Stomach (tissue), 4 donors: ENCODE data around the gene ZNF766.

Experiments used
- CTCF ChIP-seq, 7 experiments: fragments of 450-650 bp in 4 of 7; fragments of 200-600 bp in 3 of 7; sonication (generic) in 3 of 7; IDR thresholded peaks; one replicate each; pipeline ENCODE4 v1.5.1; 2016 to 2019; ENCODE audit warnings: antibody characterized with exemption in 7 of 7, control low read depth in 2 of 7, mild to moderate bottlenecking in 1 of 7
- EP300 ChIP-seq: sonication (generic); formaldehyde crosslinking; IDR thresholded peaks from one replicate; pipeline ENCODE4 v1.6.1; 2017; ENCODE audit warnings: antibody characterized with exemption
- POLR2A ChIP-seq, 4 donors: fragments of 450-650 bp; IDR thresholded peaks; one replicate each; pipeline ENCODE4 v1.6.1; 2016; ENCODE audit warnings: antibody characterized with exemption in 4 of 4, control low read depth in 2 of 4, mild to moderate bottlenecking in 1 of 4, moderate library complexity in 1 of 4
- POLR2AphosphoS5 ChIP-seq, 3 donors: sonication (generic); formaldehyde crosslinking; IDR thresholded peaks; one replicate each; pipeline ENCODE4 v1.6.1; 2016; ENCODE audit warnings: antibody characterized with exemption in 3 of 3

- TF ChIP-seq CTCF (IDR thresholded peaks at IDR 0.05) (no peak), POLR2A (IDR thresholded peaks at IDR 0.05) (no peak), EP300 (no peak), POLR2AphosphoS5 (IDR thresholded peaks at IDR 0.05) (no peak)
These were observed 38.1 kb upstream of the ZNF766 start for GRCh38 chr19:52231154-52231910.
